Fibroblast of pulmonary artery (primary cell): Measurements from ENCODE around the gene SENP8.
"Not testable (repeated sequence)": the region's sequence is repeated elsewhere in the genome, so short reads cannot be mapped to it uniquely, and the experiment has no call there.

ENCODE experiments used
- DNase-seq: peaks from one replicate; pipeline ENCODE4 v3.0.0-alpha.2; 2010; ENCODE audit warnings: low read depth
- H3K4me3 ChIP-seq: replicated peaks from 2 replicates; pipeline ENCODE4 v1.5.1; 2011; ENCODE audit warnings: low read depth, mild to moderate bottlenecking, control low read depth, low read length, moderate library complexity
- CTCF ChIP-seq: IDR thresholded peaks from 2 replicates; pipeline ENCODE4 v1.5.1; 2011; ENCODE audit warnings: mild to moderate bottlenecking, control low read depth, low read length, inconsistent platforms; ENCODE audit errors: missing control alignments

Gene SENP8

GRCh38 chr15:72169236-72169920 lies 51.2 kb downstream of the SENP8 start:
- TF ChIP-seq CTCF: no peak
- no peak for DNase-seq
- H3K4me3 ChIP-seq: no peak overlapping the region

- no peak overlapping the region for H3K4me3 ChIP-seq
- no peak for TF ChIP-seq CTCF
- DNase-seq: no peak
Observed at GRCh38 chr15:72169921-72170611, 51.9 kb downstream of the SENP8 start.

- no peak for DNase-seq
- TF ChIP-seq CTCF: no peak
- no peak overlapping the region for H3K4me3 ChIP-seq
Observed at GRCh38 chr15:72170691-72171090, 52.5 kb downstream of the SENP8 start.

GRCh38 chr15:72171978-72172377 lies 53.8 kb downstream of the SENP8 start:
- peak; percentile 17 for DNase-seq
- H3K4me3 ChIP-seq: not testable (repeated sequence)

GRCh38 chr15:72172796-72173195 lies 54.6 kb downstream of the SENP8 start:
- no peak for DNase-seq
- TF ChIP-seq CTCF: no peak
- no peak overlapping the region for H3K4me3 ChIP-seq

- no peak overlapping the region for H3K4me3 ChIP-seq
- no peak for DNase-seq
- TF ChIP-seq CTCF: no peak
Observed at GRCh38 chr15:72173401-72173800, 55.2 kb downstream of the SENP8 start.

- no peak for DNase-seq
- TF ChIP-seq CTCF: no peak
- no peak overlapping the region for H3K4me3 ChIP-seq
Observed at GRCh38 chr15:72173864-72174550, 55.8 kb downstream of the SENP8 start.
